ENCODE data around the gene VWCE.

- TF ChIP-seq CTCF (IDR thresholded peaks at IDR 0.05) (no peak), EZH2 (IDR thresholded peaks at IDR 0.05) (no peak)
Measured at GRCh38 chr11:61332281-61332796, 37.2 kb upstream of the VWCE start.
